Measurements from ENCODE around the gene SV2B.

The SV2B gene

DNA sequence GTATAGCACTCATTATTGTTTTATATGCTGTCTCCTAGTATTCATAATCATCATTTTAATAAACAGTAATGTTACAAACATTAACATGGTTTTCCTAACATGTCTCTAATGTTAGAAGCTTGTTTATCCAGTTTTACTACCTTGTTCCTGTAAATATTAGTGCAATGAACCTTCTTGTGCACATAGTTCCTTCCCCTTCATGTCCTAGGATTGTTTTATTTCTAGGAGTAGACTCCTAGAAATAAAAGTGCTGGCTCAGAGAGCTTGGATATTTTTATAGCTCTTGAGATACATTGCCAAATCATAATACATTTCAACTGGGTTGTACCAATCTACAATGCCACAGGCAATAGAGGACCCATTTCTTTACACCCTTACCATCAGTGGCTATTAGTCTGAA lies 161.3 kb downstream of the SV2B start:
- H3K27me3 ChIP-seq (ENCODE audit: insufficient read depth, low read depth) = no peaks in the 10 kb centered on the region
- H3K4me3 ChIP-seq (IDR thresholded peaks at IDR 0.05; ENCODE audit: insufficient read depth, low read depth, low read length) = no peak overlapping the region
- no peak overlapping the region for H3K4me2 ChIP-seq
- TF ChIP-seq CTCF (conservative IDR thresholded peaks at IDR 0.05; ENCODE audit: low read depth, low read length) = no peak
- H3K4me1 ChIP-seq (ENCODE audit: low read depth, poor library complexity, severe bottlenecking) = no peaks in the 10 kb centered on the region
- no peak overlapping the region for H3K27ac ChIP-seq
- no peak overlapping the region for H3K9ac ChIP-seq
- no peaks in the 10 kb centered on the region for H3K36me3 ChIP-seq (ENCODE audit: insufficient read depth)
- H2AFZ ChIP-seq (ENCODE audit: low read depth) = no peak overlapping the region
- no peaks in the 10 kb centered on the region for H4K20me1 ChIP-seq (ENCODE audit: insufficient read depth)
- H3K79me2 ChIP-seq (ENCODE audit: insufficient read depth, low read depth) = no peaks in the 10 kb centered on the region

- H3K9ac ChIP-seq = no peak overlapping the region
- no peaks in the 10 kb centered on the region for H3K27me3 ChIP-seq (ENCODE audit: insufficient read depth, low read depth)
- no peak overlapping the region for H3K4me2 ChIP-seq
- no peaks in the 10 kb centered on the region for H4K20me1 ChIP-seq (ENCODE audit: insufficient read depth)
- no peak overlapping the region for H3K27ac ChIP-seq
- H3K4me1 ChIP-seq (ENCODE audit: low read depth, poor library complexity, severe bottlenecking) = no peaks in the 10 kb centered on the region
- no peak overlapping the region for H2AFZ ChIP-seq (ENCODE audit: low read depth)
- no peak overlapping the region for H3K4me3 ChIP-seq (IDR thresholded peaks at IDR 0.05; ENCODE audit: insufficient read depth, low read depth, low read length)
- TF ChIP-seq CTCF (conservative IDR thresholded peaks at IDR 0.05; ENCODE audit: low read depth, low read length) = no peak
- no peaks in the 10 kb centered on the region for H3K79me2 ChIP-seq (ENCODE audit: insufficient read depth, low read depth)
- H3K36me3 ChIP-seq (ENCODE audit: insufficient read depth) = no peaks in the 10 kb centered on the region
Measured at GRCh38 chr15:91263632-91264531, 163.8 kb downstream of the SV2B start.

GRCh38 chr15:91264651-91265351 lies 164.7 kb downstream of the SV2B start:
- H3K4me2 ChIP-seq = no peak overlapping the region
- H3K27ac ChIP-seq = no peak overlapping the region
- no peak overlapping the region for H3K9ac ChIP-seq
- no peak for TF ChIP-seq CTCF (conservative IDR thresholded peaks at IDR 0.05; ENCODE audit: low read depth, low read length)
- no peak overlapping the region for H3K4me3 ChIP-seq (IDR thresholded peaks at IDR 0.05; ENCODE audit: insufficient read depth, low read depth, low read length)
- H3K79me2 ChIP-seq (ENCODE audit: insufficient read depth, low read depth) = no peaks in the 10 kb centered on the region
- no peaks in the 10 kb centered on the region for H4K20me1 ChIP-seq (ENCODE audit: insufficient read depth)
- no peaks in the 10 kb centered on the region for H3K36me3 ChIP-seq (ENCODE audit: insufficient read depth)
- H2AFZ ChIP-seq (ENCODE audit: low read depth) = no peak overlapping the region
- no peaks in the 10 kb centered on the region for H3K4me1 ChIP-seq (ENCODE audit: low read depth, poor library complexity, severe bottlenecking)
- H3K27me3 ChIP-seq (ENCODE audit: insufficient read depth, low read depth) = no peaks in the 10 kb centered on the region

GRCh38 chr15:91265416-91265940 lies 165.4 kb downstream of the SV2B start:
- Histone ChIP-seq H3K27ac (no peak overlapping the region), H3K9ac (no peak overlapping the region), H3K27me3 (ENCODE audit: insufficient read depth, low read depth) (no peaks in the 10 kb centered on the region), H3K4me1 (ENCODE audit: low read depth, poor library complexity, severe bottlenecking) (no peaks in the 10 kb centered on the region), H3K4me2 (no peak overlapping the region), H4K20me1 (ENCODE audit: insufficient read depth) (no peaks in the 10 kb centered on the region), H3K79me2 (ENCODE audit: insufficient read depth, low read depth) (no peaks in the 10 kb centered on the region), H3K36me3 (ENCODE audit: insufficient read depth) (no peaks in the 10 kb centered on the region), H3K4me3 (IDR thresholded peaks at IDR 0.05; ENCODE audit: insufficient read depth, low read depth, low read length) (no peak overlapping the region), H2AFZ (ENCODE audit: low read depth) (no peak overlapping the region)
- TF ChIP-seq CTCF (conservative IDR thresholded peaks at IDR 0.05; ENCODE audit: low read depth, low read length) = no peak
